Sciatic nerve (tissue), 2 donors: ENCODE data around the gene PDE4DIP. TPM values are rescaled to one million over a fixed set of nuclear protein-coding genes. Genes with fewer than 3 reads are reported as not detected.
A peak's percentile ranks its signal among the peaks of the same experiment; 100 is the strongest.
"Not testable (repeated sequence)": the region's sequence is repeated elsewhere in the genome, so short reads cannot be mapped to it uniquely, and the experiment has no call there.

Experiments
- ATAC-seq: fragments of 200-7000 bp; cut with Tn5 transposase; one replicate; pipeline ENCODE4 v1.9.1; 2020; ENCODE audit warnings: mild to moderate bottlenecking, moderate library complexity
- DNase-seq: peaks from one replicate; pipeline ENCODE4 v3.0.0-alpha.2; 2020; ENCODE audit warnings: low spot score
- intact Hi-C: fragments of 100-400 bp; cut with DNase I; formaldehyde crosslinking; loops from one replicate; pipeline ENCODE4 v1.14.2; 2022
- total RNA-seq: library from RNA; stranded (reverse); fragmentation: NEBNext Ultra II Directional; extraction: Animal tissue kit (Norgen Biotek cat#: 25700); gene quantifications from one replicate; pipeline ENCODE4 v1.2.1, GENCODE V29; 2021
- donor health status: DM: no; HTN: no; CAD: no.
- donor health status: DM: no; HTN: no; CAD: no.

The PDE4DIP gene
- total RNA-seq, 1 donor from 2014 or later = 121 TPM

GRCh38 chr1:148862590-148862989 lies 18.4 kb downstream of the PDE4DIP start:
- DNase-seq, intact Hi-C loops: not testable (repeated sequence)
- peak; percentile 41 for ATAC-seq

GRCh38 chr1:148868924-148869633 lies 24.9 kb downstream of the PDE4DIP start:
- DNase-seq, intact Hi-C loops: not testable (repeated sequence)
- ATAC-seq = peak; percentile 31

- peak; percentile 68 for ATAC-seq
- DNase-seq, intact Hi-C loops: not testable (repeated sequence)
Observed at GRCh38 chr1:148869634-148869961, 25.4 kb downstream of the PDE4DIP start.

GRCh38 chr1:148874408-148875388 lies 30.5 kb downstream of the PDE4DIP start:
- intact Hi-C loops, DNase-seq: not testable (repeated sequence)
- ATAC-seq = peak; percentile 97

- intact Hi-C loops, DNase-seq: not testable (repeated sequence)
- peak; percentile 53 for ATAC-seq
Observed at GRCh38 chr1:148879812-148880416, 35.7 kb downstream of the PDE4DIP start.

- DNase-seq, ATAC-seq, intact Hi-C loops: not testable (repeated sequence)
Observed at GRCh38 chr1:148881261-148881660, 37.0 kb downstream of the PDE4DIP start.

GRCh38 chr1:148885219-148885618 lies 41.0 kb downstream of the PDE4DIP start:
- intact Hi-C loops, ATAC-seq, DNase-seq: not testable (repeated sequence)

- intact Hi-C loops, DNase-seq, ATAC-seq: not testable (repeated sequence)
Observed at GRCh38 chr1:148886293-148886692, 42.1 kb downstream of the PDE4DIP start.

- ATAC-seq, intact Hi-C loops, DNase-seq: not testable (repeated sequence)
Observed at GRCh38 chr1:148888597-148888996, 44.4 kb downstream of the PDE4DIP start.

GRCh38 chr1:148889267-148890074 lies 45.2 kb downstream of the PDE4DIP start:
- ATAC-seq = not testable (repeated sequence)

GRCh38 chr1:148890075-148890568 lies 45.9 kb downstream of the PDE4DIP start:
- ATAC-seq, intact Hi-C loops, DNase-seq: not testable (repeated sequence)

More at GRCh38 chr1:148889267-148890074, 45.2 kb downstream of the PDE4DIP start:
- DNase-seq, intact Hi-C loops: not testable (repeated sequence)

- DNase-seq, intact Hi-C loops: not testable (repeated sequence)
- ATAC-seq = peak; percentile 94
Observed at GRCh38 chr1:148894360-148895352, 50.4 kb downstream of the PDE4DIP start.

- ATAC-seq = peak; percentile 40
- intact Hi-C loops = not testable (repeated sequence)
Observed at GRCh38 chr1:148900026-148900425, 55.8 kb downstream of the PDE4DIP start.

GRCh38 chr1:148900691-148901090 lies 56.5 kb downstream of the PDE4DIP start:
- intact Hi-C loops, ATAC-seq, DNase-seq: not testable (repeated sequence)

More at GRCh38 chr1:148900026-148900425, 55.8 kb downstream of the PDE4DIP start:
- not testable (repeated sequence) for DNase-seq

GRCh38 chr1:148901150-148901952 lies 57.1 kb downstream of the PDE4DIP start:
- DNase-seq, intact Hi-C loops: not testable (repeated sequence)
- peak; percentile 100 for ATAC-seq

GRCh38 chr1:148901953-148902341 lies 57.7 kb downstream of the PDE4DIP start:
- ATAC-seq, intact Hi-C loops, DNase-seq: not testable (repeated sequence)
